Dendritic cell treated with granulocyte-macrophage colony-stimulating factor and Interleukin-4, amounts not matched to agents 40 ng/mL and 50 ng/mL, for 4 days (primary cell): ENCODE measurements around the gene TESPA1.
"Not testable (repeated sequence)": the region's sequence is repeated elsewhere in the genome, so short reads cannot be mapped to it uniquely, and the experiment has no call there.

Experiments
- H3K27ac Mint-ChIP-seq: one replicate; pipeline ENCODE4 v1.8.0; 2022; ENCODE audit warnings: mild to moderate bottlenecking, mixed read lengths
- H3K27me3 Mint-ChIP-seq: one replicate; pipeline ENCODE4 v1.8.0; 2022; ENCODE audit warnings: mild to moderate bottlenecking, mixed read lengths
- H3K36me3 Mint-ChIP-seq: one replicate; pipeline ENCODE4 v1.8.0; 2022; ENCODE audit warnings: low read depth, mixed read lengths
- H3K4me1 Mint-ChIP-seq: one replicate; pipeline ENCODE4 v1.8.0; 2022; ENCODE audit warnings: low read depth, mixed read lengths
- H3K4me3 Mint-ChIP-seq: one replicate; pipeline ENCODE4 v1.8.0; 2022; ENCODE audit warnings: mild to moderate bottlenecking, moderate library complexity, mixed read lengths
- H3K9me3 Mint-ChIP-seq: one replicate; pipeline ENCODE4 v1.8.0; 2022; ENCODE audit warnings: mixed read lengths
- intact Hi-C: fragments of 100-400 bp; cut with micrococcal nuclease; formaldehyde crosslinking; loops from one replicate; pipeline ENCODE4 v1.15.0; 2022

Gene TESPA1

DNA sequence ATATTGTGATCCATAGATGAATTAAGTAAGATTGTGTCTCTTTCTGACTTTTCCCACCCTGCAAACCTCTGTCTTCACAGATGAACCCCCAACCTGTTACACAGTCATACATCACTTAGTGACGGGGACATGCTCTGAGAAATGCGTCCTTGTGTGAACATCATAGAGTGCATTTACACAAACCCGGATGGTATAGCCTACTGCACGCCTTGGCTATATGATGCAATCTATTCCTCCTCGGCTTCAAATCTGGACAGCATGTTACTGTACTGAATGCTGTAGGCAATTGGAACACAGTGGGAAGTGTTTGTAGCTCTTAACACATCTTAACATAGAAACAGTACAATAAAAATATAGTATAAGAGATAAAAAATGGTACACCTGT is 7.4 kb upstream of the TESPA1 start:
- intact Hi-C loops, result loop anchor here (2.0 kb wide), 1 partner anchor 151 kb away; no protein-coding TSS in a partner anchor
- H3K4me3 Mint-ChIP-seq, result no peak overlapping the region
- peaks cover 13% of the 10 kb centered on the region for H3K27me3 Mint-ChIP-seq
- H3K27ac Mint-ChIP-seq, result no peak overlapping the region
- no peaks in the 10 kb centered on the region for H3K36me3 Mint-ChIP-seq
- peaks cover 12% of the 10 kb centered on the region for H3K4me1 Mint-ChIP-seq
- no peaks in the 10 kb centered on the region for H3K9me3 Mint-ChIP-seq

DNA sequence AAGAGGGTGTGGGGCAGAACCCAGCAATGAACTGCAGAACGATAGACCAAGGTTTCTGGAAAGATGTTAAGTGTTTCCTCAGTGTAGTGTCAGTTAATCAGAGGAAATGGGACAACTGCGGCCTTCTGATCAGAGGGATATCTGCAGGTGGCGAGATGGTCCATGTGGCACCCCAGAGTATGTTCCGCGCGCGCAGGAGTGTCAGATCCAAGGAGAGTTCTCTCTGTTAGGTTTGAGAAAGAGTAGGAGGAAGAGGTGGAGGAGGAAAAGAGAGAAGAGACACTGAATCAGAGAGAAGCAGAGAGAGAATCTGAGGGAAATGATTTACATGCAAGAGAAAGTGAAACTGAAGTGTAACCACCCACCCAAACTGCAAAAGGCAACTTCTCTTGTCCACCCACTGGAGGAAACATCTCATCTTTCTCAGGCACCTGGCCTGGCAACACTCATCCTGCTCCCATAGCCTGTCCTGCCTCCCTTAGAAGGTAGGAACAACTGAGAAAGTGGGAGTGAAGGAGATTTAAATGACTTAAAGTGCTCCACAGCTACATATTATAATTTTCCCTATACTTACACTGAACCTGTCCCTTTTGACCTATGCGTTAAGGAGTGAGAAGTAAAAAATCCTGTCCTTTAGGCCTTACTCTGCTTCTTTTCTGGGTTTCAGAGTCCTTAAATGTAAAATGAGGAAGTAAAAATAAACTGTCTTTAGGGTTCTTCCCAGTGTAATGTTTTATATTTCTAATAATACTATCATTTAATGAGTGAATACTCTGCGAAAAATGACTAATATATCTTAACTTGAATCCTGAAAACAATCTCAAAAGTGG is 6.8 kb upstream of the TESPA1 start:
- Mint-ChIP-seq H3K9me3 (no peaks in the 10 kb centered on the region), H3K27me3 (peaks cover 9% of the 10 kb centered on the region), H3K4me3 (no peak overlapping the region), H3K36me3 (no peaks in the 10 kb centered on the region), H3K27ac (no peak overlapping the region), H3K4me1 (peaks cover 12% of the 10 kb centered on the region)
- intact Hi-C loops, result no loop called here

DNA sequence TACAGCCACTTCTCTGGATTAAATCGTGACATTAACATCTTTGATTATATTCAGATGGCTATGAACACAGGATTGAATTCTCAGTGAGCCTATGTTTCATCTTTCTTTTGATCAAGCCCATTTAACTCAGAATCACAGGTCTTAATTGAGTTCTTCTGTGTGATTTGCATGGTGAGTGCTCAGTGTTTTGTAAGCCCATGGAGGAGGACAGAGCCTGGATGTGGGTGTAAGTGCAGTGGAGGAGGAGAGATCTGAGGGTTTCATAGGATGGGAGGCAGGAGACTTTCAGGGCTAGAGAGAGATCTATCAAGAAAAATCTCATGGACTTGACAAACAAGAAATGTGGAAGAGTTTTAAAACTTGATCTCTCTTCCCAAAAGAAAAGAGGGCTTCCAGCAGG is 5.3 kb upstream of the TESPA1 start:
- Mint-ChIP-seq H3K4me3 (no peak overlapping the region), H3K36me3 (no peaks in the 10 kb centered on the region), H3K27ac (no peak overlapping the region), H3K4me1 (peaks cover 15% of the 10 kb centered on the region), H3K9me3 (no peaks in the 10 kb centered on the region), H3K27me3 (peaks cover 4% of the 10 kb centered on the region)
- intact Hi-C loops, result no loop called here

DNA sequence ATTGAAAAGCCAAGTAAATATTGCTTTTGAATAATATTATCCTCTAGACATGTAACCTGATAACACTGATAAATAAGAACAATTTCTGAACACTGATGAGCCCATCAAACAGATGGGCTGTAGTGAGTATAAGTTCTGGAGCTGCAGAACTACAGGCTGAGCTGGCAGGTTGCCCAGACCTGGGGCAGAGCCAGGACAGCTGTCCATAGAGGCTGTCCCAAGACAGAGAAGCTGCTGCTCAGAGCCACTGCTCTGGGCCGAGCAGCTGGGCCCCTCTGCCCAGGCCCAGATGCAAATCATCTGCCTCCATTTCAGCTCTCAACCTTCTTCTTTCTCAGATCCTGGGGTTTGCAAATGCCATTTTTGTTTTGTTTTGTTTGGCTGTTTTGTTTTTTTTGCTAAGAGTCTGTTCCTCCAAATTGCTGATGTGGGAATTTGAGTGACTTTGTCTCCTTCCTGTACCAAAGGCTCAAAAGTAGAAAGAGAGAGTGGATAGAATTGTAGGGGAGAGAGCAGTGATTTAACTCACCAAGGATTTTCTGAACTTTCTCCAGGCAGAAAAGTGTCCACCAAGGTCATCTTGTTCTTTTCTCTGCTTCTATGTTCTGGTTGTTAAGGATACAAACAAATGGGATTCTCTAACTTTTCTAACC is 4.0 kb upstream of the TESPA1 start:
- Mint-ChIP-seq H3K27ac (no peak overlapping the region), H3K4me3 (no peak overlapping the region), H3K9me3 (no peaks in the 10 kb centered on the region), H3K27me3 (peaks cover 3% of the 10 kb centered on the region), H3K36me3 (no peaks in the 10 kb centered on the region), H3K4me1 (peaks cover 28% of the 10 kb centered on the region)
- intact Hi-C loops, result no loop called here

- Mint-ChIP-seq H3K36me3 (no peaks in the 10 kb centered on the region), H3K4me3 (no peak overlapping the region), H3K4me1 (peaks cover 34% of the 10 kb centered on the region), H3K27me3 (peaks cover 3% of the 10 kb centered on the region), H3K9me3 (no peaks in the 10 kb centered on the region), H3K27ac (no peak overlapping the region)
- intact Hi-C loops, result no loop called here
These were observed 3.2 kb upstream of the TESPA1 start for GRCh38 chr12:54987611-54988231.

- H3K4me1 Mint-ChIP-seq, result peaks cover 37% of the 10 kb centered on the region
- H3K36me3 Mint-ChIP-seq, H3K27ac Mint-ChIP-seq, H3K9me3 Mint-ChIP-seq, intact Hi-C loops, H3K4me3 Mint-ChIP-seq, H3K27me3 Mint-ChIP-seq: not testable (repeated sequence)
These were observed 2.2 kb upstream of the TESPA1 start for GRCh38 chr12:54986773-54987172.

GRCh38 chr12:54983536-54984101 is 943 bp downstream of the TESPA1 start:
- Mint-ChIP-seq H3K27ac (no peak overlapping the region), H3K9me3 (no peaks in the 10 kb centered on the region), H3K36me3 (no peaks in the 10 kb centered on the region), H3K27me3 (no peaks in the 10 kb centered on the region), H3K4me3 (no peak overlapping the region), H3K4me1 (peaks cover 28% of the 10 kb centered on the region)
- intact Hi-C loops, result no loop called here

DNA sequence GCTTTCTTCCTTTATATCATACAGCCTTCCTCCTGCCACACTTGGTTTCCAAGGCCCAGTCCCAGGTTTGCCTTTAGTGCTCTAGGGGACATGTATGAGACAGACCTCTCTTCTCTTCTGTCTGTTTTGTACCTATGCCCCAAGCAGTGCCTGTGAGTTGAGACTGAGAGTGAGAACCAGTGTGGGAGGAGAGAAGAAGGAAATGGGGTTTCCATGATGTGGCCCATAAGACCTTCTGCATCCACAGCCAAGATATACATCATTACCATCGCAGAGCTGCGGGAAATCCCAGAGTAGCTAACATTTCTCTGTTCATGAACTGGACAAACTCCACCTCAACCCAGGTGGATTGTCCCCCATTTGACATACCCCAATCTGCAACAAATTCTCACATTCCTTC is 2.8 kb downstream of the TESPA1 start:
- no peak overlapping the region for H3K27ac Mint-ChIP-seq
- H3K4me1 Mint-ChIP-seq, result peaks cover 30% of the 10 kb centered on the region
- no peak overlapping the region for H3K4me3 Mint-ChIP-seq
- intact Hi-C loops, result no loop called here
- no peaks in the 10 kb centered on the region for H3K9me3 Mint-ChIP-seq
- peaks cover under 1% of the 10 kb centered on the region for H3K27me3 Mint-ChIP-seq
- H3K36me3 Mint-ChIP-seq, result no peaks in the 10 kb centered on the region

GRCh38 chr12:54980341-54980740 is 4.2 kb downstream of the TESPA1 start:
- H3K27ac Mint-ChIP-seq, result no peak overlapping the region
- intact Hi-C loops, result no loop called here
- no peak overlapping the region for H3K4me3 Mint-ChIP-seq
- peaks cover 1% of the 10 kb centered on the region for H3K27me3 Mint-ChIP-seq
- H3K4me1 Mint-ChIP-seq, result peaks cover 30% of the 10 kb centered on the region
- H3K9me3 Mint-ChIP-seq, result no peaks in the 10 kb centered on the region
- H3K36me3 Mint-ChIP-seq, result no peaks in the 10 kb centered on the region

DNA sequence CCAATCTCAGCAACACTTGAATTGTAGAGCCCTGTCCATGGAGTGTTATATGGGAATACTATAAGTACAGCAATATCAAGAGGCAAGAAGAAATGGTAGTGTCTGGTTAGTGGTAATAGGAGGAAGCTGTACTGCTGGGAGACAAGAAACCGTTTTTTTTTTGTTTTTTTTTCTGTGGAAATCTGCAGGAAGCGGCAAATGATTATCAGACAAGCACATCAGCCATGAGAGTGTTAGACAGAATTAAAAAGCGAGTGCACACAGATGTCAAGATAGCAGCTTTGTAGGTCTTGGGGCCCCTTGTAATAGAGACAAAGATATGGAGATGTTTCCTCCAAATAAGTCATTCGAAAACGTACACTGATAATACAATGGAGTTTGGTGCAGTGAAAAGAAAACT is 6.7 kb downstream of the TESPA1 start:
- H3K27me3 Mint-ChIP-seq, result peaks cover 1% of the 10 kb centered on the region
- H3K9me3 Mint-ChIP-seq, result no peaks in the 10 kb centered on the region
- H3K36me3 Mint-ChIP-seq, result no peaks in the 10 kb centered on the region
- no peak overlapping the region for H3K27ac Mint-ChIP-seq
- H3K4me3 Mint-ChIP-seq, result no peak overlapping the region
- intact Hi-C loops, result no loop called here
- peaks cover 10% of the 10 kb centered on the region for H3K4me1 Mint-ChIP-seq

DNA sequence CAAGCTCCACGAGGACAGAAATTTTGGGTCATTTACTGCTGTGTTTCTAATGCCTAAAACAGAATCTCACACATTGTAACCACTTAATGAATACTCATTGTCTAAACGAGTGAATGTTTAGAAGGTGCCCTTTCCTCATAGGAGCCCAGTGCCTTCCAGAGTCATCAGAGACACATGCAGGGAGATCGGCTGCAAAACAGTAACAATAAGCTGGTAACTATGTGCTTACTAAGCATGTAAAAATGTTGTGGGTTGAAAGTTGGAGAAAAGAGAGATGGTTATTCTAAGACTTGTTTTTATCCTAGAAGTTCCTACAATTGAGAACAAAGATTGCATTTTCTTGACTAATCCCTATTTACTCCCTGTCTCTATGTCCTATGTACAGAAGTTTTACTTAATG is 7.4 kb downstream of the TESPA1 start:
- H3K27me3 Mint-ChIP-seq, result peaks cover 1% of the 10 kb centered on the region
- intact Hi-C loops, result no loop called here
- H3K4me1 Mint-ChIP-seq, result peaks cover 5% of the 10 kb centered on the region
- no peaks in the 10 kb centered on the region for H3K9me3 Mint-ChIP-seq
- no peaks in the 10 kb centered on the region for H3K36me3 Mint-ChIP-seq
- H3K4me3 Mint-ChIP-seq, result no peak overlapping the region
- no peak overlapping the region for H3K27ac Mint-ChIP-seq

GRCh38 chr12:54975875-54976274 is 8.7 kb downstream of the TESPA1 start:
- Mint-ChIP-seq H3K27me3 (peaks cover 1% of the 10 kb centered on the region), H3K4me1 (peaks cover 5% of the 10 kb centered on the region), H3K27ac (no peak overlapping the region), H3K4me3 (no peak overlapping the region), H3K9me3 (no peaks in the 10 kb centered on the region), H3K36me3 (no peaks in the 10 kb centered on the region)
- intact Hi-C loops, result no loop called here

DNA sequence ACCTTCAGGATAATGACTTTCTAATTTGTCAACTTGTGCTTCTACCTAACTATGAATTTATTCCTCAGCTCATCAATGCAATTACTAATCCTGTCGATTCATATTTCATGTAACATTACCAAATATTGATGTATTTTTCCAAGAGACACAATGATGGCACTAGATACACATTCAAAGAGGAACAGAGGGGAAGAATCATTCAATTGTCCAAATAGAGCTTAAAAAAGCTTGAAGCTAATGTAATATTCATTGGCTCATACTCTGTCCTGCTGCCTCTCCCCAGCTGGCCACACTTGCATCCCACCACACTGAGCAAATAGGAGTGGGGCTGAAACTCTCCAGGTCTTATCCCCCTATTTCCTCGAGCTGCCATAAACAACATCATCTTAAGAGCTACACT is 9.3 kb downstream of the TESPA1 start:
- Mint-ChIP-seq H3K4me3 (no peak overlapping the region), H3K4me1 (peaks cover 5% of the 10 kb centered on the region), H3K36me3 (no peaks in the 10 kb centered on the region), H3K27me3 (peaks cover 1% of the 10 kb centered on the region), H3K27ac (no peak overlapping the region), H3K9me3 (no peaks in the 10 kb centered on the region)
- intact Hi-C loops, result no loop called here

DNA sequence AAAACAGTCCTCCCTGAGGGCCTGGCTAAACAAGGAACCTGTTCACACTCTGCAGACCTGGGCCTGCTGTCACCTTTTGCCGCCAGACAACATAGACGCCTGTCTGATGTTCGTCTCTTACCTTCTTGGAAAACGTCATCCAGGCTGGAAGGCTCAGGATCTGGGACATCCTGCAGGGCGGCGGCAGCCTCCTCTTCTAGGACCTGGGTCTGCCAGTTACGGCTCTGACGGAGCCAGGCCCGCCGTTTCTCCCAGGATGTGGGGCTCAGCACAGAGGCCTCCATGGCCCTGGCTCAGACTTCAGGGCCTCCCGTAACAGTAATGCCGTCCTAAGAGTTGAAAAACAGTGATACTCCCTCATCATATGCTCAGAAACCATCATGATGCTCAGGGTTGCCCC is 10.3 kb downstream of the TESPA1 start:
- intact Hi-C loops, result no loop called here
- Mint-ChIP-seq H3K4me1 (peaks cover 5% of the 10 kb centered on the region), H3K4me3 (no peak overlapping the region), H3K9me3 (no peaks in the 10 kb centered on the region), H3K36me3 (no peaks in the 10 kb centered on the region), H3K27me3 (peaks cover 1% of the 10 kb centered on the region), H3K27ac (no peak overlapping the region)
